Middle frontal gyrus (tissue), 1 donor: ENCODE data around the gene LYL1.

Source experiments
- DNase-seq: peaks from one replicate; pipeline ENCODE4 v3.0.0-alpha.2; 2015; ENCODE audit warnings: low spot score; ENCODE audit errors: extremely low spot score

The LYL1 gene

DNA sequence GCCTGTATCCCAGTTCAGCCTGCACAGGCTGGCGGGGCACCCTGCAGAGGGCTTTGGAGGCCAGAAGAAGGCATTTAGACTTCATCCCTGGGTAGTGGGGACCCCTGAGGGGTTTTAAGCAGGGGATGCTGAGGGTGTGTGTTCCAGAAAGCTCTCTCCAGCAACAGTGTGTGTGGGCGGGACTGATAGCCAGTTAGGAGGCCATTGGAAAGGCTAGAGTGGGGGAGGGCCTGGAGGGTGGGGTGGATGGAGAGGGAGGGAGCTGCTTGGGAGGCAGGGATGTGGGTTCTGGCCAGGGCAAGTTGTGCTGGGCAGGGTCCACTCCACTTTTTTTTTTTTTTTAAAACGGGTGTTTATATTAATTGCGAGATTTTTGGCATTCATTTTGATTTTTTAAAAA, 28.3 kb downstream of the LYL1 start:
- no peak for DNase-seq

DNA sequence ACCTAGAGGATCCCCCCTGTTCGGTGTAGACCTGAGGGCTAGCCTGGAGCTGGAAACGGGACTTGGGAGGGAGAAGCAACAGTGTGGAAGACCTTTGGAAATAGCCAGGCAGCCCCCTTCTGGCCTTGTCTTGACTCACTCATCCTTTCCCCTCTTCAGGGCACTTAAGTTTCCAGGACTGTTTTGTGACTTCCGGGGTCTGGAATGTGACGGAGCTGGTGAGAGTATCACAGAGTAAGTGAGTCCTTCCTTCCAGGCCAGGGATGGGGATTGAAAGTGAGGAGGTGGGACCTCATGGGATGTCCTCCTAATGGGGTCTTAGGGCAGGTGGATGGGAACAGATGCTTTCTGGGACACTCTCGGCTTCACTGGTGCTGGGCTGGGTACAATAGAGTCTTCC, 29.4 kb downstream of the LYL1 start:
- no peak for DNase-seq

DNA sequence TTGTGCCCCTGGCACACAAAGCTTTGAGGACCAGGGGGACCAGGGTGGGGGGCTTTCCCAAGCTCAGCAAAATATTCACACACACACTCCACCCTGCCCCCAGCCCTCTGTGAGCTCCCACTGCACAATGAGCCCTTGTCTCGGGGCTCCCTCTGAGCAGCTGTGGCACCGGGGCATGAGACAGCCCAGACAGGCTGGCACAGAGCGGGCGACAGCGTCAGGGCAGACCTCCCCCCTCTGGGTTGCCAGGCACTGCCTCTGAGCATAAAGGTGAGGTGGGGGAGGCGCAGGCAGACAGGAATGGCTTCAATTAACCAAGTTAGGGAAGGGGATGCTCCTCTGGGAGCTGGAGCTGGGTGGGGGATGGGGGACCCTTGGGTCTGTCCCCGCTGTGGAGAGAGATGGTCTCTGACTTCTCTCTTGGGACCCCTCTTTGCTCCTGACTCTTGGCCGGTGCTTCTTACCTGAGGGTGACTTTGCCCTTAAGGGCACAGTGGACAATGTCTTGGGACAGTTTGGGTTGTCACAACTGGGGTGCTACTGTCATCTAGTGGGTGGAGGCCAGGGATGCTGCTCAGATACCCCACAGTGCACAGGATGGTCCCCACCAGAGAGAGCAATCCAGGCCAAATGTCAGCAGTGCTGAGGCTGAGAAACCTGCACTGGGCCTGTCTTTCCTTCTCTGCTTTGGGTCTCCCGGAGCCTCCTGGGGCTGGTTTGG, 30.3 kb downstream of the LYL1 start:
- DNase-seq: peak; percentile 84

DNA sequence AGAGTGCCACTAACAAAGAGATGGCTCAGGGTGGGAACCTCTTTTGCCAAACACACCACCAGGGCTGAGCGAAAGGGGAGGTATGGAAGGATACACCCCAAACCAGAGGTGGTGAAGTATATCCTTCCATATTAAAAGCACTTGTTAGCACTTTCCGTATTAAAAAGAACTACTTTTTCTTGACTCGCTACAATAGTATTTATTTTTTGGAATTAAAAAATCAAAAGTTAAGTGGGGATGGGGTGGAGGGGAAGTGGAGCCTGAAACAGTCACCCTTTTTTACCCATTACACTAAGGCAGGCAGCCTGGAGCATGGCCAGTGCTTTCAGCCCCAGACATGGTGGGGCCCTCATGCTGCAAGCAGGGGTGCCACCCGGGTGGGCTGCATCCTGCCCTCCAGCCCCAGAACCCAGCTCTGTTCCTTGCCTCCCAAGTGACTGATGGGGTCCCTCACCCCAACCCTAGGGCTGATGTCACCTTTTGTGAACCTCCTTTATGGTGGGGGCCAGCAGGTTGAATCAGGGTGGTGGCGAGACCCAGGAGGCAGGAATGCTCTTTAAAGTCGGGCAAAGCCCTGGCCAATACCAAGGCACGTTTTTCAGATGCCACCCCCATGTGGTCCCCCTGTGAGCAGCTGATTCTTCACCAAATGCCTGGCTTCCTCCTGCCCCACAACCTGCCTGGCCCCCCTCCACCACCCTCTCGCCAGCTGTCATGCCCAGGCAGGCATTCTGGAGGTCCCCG, 31.0 kb downstream of the LYL1 start:
- DNase-seq: no peak

DNA sequence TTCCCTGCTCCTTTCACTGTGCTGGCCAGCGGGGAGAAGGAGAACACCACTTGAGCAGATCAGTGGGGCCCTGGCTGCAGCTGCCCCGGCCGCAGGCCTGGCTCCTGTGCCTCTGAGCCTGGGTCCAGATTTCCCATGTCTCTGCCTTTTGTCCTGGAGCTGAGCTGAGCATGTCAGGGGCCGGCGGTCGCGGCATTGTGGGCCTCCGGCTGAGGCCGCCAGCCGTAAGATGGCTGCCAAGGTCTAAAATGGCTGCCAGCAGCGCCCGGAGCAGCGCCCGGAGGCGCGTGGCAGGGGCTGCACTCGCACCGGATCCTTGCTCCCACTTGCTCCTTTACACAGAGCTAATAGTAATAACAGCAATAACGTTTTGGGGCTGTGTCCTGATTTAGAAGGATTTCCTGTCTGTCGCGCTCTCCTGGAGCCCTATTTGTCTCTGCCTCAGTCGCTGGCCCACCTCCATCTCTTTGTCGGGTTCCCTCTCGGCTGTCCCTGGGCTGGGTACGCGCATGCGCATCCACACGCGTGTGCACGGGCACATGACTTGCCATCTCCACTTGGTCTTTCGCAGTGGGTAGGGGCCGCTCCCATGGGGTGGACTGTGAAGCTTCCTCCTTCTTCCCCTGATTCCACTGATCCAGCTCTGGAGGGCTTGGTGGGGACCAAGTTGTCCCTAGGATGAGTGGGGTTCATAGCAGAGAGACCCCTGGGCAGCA, 32.1 kb downstream of the LYL1 start:
- DNase-seq: no peak

DNA sequence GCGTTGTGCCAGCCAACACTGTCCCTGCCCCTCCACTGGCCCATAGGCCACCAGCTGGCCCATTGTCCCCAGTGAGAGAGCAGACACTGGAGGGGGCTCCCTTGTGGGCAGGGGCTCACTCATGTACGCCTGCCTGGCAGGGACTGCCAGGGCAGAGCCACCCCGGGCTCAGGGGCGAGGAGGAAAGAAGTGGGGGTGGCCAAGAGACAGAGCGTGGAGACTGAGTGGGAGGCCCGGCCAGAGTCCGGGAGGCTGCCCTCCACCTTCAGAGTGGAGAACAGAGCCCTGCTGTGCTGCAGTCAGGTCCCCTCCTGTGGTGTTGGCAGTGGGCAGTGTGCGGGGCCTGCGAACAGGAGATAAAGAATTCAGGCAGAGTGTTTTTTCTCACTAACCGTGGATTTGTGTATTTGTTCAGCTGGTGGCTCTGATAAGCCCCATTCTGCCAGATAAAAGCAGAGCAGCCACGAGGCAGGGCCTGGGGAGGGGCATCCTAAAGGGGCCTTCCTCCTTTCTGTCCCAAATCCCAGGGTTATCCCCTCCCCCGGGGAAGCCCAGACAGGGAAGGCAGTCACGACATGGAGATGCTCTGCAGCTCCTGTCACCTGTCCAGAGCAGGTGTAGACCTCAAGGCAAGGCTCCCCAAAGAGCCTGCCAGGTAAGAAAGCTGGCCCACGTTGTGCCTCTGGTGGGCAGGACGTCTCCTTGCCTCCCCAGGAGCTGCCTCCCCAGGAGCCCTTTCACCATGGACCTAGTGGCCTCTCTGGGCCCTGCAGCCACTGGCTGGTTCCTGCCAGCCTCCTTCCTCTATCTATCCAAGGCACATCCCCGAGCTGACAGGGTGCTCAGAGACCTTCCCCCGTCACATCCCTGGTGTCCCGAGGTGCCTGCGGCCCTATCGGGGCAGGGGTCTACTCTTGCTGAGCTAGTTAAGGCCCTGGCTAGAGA, 33.0 kb downstream of the LYL1 start:
- DNase-seq: no peak

DNA sequence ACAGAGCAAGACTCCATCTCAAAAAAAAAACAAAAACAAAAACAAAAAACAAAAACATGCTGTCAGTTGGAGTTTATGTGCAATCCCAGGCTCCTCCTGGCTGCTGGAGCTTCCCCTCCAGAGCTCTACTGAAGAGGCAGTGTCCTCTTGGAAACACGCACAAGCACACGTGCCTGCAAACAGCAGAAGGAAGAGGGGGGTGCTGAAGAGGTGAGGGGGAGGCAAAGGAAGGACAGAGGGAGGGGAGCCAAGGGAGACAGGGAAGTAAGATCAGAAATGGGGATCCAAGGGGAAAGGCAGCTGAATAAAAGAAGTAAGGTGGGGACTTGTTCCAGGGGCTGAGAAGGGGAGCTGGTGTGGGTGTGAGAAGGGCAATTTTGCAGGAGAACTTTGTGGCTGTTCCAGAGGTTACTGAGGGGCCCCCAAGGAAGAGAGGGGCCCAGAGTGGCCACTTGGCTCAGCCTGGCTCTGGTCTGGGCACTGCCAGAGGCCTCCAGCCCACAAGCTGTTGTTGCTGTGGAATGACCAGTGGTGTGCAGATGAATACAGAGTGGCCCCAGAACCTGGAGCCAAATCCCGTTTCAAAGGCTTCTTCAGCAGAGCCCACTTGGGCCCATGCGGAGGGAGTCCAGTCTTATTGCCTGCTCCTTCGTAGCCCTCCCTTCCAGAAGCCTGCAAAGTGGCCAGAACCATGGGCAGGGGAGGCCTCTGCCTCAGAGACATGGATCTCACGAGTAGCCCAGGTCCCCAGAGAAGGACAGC, 34.4 kb downstream of the LYL1 start:
- no peak for DNase-seq

DNA sequence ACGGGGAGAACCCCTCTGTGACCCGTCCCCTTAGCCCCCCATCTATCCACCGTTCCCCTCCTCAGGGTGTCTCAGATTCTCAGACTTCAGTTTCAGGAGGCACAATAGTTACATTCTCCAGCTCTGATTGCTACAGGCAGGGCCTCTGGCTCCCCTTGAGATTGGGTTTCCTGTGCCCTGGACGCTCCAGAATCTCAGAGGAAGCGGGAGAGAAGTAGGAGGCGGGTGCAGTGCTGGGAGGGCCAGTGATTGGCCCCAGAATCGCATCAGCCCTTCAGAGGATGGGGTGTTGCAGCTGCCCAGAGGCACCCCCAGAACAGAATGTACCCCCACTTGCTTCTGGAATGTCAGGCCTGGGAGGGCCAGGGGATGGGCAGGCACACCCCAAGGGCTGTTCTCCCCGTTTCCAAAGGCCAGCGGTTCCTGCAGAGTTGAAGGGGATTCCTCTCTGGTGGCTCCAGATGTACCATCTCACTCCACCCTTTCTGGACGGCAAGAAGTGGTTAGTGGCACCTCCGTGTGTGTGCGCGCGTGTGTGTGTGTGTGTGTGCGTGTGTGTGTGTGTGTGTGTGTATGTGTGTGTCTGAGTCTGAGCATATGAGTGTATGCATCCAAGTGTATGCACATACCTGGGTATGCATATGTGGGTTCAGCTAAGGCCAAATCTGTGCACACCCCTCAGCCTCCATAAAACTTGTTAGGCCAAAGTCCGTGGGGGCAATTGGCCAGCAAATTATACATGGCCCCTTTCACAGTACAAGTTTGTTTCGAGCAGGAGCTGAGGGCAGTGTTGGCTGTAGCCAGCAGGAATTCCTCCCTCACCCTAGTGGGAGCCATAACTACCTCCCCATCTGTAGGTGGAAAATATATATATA, 35.5 kb downstream of the LYL1 start:
- DNase-seq: no peak

DNA sequence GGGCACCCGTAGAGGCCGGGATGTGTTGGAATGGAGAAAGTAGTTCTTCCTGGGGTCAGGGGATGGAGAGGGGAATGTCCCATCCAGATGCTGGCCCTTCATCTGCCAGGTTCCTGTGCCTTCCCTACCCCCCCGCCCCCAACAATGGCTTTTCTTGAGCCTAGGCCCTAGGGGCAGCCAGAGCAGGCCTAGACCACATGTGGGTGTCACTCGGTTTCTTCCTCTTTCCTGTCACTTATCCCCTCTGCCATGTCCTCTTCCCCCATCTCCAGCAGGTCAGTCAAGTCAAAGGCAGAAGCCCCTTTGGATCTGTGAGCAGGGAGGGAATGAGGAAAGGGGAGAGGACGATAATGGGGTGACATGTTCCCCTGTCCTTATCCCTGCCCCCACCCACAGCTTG, 36.4 kb downstream of the LYL1 start:
- DNase-seq: no peak

DNA sequence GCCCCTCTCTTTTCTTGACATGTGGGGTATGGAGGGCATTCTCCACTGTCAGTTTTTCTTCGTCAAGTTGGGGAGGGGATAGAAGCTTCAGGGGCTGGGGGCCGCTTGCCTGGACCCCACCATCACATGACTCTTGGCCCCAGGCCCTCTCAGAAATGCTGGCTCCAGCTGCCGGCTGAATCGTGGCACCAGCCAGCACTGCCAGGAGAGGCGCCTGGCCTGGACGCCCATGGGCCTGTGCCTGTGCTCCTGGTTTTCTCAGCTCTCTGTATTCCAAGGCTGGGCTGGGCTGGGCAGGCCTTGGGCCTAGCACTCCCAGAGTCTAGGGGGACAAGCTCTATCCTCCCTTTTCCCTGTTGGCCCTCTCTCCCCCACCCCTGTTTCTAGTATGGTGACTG, 38.6 kb downstream of the LYL1 start:
- DNase-seq: no peak

DNA sequence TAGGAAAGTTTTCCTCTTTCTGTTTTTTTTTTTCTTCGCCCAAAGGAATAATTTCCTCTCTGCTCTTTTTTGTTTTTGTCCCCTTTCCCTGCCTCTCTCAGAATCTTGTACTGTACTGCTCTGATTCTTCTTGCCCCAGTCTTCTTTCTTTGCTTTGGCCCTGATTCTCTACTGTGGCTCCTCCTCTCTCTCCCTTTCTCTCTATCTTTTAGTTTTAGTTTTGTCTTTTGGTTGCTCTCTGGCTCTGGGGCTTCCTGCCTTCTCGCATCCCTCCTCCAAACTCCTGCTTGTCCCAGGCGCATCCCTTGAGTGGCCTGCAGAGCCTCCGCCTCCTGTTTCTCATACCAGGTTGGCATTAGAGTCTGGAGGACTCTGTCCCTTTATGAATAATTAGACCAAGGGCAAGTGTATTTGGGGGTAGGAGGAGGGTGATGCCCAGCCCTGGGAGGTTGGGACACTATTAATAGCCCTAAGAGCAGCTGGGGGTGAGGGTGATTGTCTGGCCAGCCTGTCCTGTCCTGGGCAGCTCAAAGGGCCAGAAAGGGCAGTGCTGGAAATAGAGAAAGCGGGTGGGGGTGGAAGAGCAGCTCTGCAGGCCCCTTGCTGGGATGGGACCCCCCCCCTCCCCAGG, 39.1 kb downstream of the LYL1 start:
- DNase-seq: no peak

DNA sequence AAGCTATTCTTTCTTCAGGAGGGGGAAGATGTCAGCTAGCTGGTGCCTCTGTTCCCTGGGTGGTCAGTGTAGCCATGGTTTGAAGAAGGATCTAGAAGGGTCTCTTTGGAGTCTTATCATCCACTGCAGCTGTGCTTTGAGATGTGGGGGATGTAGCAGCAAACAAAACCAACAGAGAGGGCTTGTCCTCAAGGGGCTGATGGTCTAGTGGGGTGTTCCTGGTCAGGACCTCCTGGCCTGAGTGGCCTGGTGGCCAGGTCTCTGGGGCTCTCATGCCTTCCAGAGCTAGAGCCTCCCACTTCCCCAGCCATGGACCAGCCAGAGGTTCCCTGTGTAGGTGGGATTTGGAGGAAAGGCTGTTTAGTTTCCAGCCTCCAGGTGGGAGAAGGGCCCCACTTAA, 40.3 kb downstream of the LYL1 start:
- DNase-seq: no peak

DNA sequence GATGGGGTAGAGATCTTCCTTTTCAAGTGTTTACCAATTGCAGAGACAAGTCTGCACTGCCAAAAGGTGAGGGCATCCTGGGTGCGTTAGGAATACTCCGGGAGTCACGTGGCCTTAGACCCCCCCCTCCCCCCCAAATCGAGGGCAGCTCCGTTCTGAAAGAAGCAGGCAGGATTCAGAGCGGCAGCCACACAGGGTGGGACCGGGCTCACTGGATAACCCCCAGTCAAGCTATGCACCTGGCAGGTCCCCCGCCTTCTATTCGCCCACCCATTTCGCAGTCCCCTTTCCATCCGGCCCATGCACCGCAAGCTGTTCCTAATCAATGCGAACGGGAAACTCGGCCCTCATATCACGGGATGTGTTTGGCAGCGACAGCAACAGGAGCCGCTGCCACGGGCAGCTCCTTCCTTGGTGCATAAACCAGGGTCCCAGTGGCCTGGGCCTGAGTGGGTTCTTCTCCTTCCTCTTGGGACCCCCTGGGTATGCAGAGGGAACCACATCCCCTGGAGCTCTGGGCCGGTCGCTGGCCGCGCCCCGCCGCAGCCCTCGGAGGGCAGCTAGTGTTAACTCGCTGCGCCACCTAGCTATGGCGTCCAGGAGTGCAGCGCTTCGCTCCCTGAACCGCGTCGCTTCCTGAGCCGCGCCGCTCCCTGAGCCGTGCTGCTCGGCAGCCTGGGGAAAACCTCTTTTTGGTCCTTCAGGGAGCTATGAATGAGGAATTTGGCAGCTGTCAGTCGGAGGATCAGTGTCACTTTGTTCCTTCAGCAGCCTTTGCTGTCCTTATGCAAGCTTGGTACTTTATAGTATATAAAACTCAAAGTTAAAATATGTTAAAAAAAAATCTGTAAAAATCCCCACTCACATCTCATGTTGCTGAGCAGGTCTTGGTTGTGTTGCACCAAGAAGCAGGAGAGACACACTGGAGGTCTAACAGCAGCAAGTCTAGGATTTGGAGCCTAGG, 41.4 kb downstream of the LYL1 start:
- DNase-seq: peak; percentile 86

DNA sequence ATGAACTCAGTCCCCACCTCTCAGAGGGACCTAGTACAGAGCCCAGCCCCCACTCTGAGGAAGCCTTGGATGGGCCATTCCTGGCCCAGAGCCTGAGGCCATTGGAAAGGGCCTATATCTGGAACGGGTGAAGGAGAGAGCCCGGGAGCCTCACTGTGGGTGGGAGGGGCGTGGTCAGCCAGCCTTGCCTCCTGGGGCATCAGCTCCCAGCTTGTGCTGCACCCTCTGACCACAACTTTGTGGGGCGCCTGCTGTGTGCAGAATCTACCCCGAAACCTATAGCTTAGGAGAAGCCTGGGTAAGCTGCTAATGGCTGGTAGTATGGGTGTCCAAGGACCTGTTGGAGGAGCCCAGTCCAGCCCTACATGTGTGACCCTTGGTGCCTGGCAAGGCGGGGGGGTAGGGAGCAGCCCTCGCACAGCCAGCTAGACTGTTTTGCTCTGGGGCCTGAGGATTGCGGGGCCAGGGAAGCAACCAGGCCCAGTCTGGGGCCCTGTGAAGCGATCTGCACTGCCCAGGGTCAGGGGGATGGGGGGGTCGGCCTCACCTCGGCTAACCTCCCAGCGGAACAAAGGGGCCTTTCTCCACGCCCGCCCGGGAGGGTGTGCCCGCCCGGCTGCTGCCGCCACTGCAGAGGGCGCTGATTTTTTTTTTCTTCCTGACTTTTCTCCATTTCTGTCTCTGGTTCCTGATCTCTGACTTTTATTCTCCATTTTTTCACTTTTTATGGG, 42.3 kb downstream of the LYL1 start:
- no peak for DNase-seq

DNA sequence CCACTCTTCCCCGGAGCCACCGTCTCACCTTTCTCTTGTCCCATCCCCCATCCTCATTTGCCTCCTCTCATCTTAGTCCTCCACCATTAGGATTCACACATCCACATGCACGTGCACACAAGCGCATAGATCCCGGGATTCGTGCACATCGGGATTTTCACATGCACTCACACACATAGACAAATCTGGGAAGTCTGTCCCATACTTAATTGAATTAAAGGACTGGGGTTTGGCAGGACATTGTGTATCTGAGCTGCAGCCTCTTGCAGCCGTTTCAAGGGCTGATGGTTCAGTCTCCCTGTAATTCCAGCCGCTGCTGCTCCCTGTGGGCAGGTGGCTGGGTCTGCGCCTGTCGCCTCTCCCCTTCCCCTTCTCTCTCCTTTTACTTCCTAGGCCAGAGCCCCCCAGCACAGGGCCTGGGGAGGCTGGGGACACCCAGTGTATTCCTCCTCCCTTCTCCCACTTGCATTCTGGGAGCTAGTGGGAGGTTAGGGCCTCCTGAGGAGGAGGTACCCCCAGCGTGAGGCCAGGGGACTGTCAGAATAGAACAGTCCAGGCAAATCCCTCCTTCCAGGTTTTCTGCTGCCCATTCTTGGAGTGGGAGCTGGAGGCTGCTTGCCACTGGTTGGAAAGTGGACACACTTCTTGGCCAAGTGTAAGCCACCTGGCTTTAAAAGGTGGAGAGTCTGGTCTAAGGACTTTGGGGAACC, 43.6 kb downstream of the LYL1 start:
- DNase-seq: no peak

DNA sequence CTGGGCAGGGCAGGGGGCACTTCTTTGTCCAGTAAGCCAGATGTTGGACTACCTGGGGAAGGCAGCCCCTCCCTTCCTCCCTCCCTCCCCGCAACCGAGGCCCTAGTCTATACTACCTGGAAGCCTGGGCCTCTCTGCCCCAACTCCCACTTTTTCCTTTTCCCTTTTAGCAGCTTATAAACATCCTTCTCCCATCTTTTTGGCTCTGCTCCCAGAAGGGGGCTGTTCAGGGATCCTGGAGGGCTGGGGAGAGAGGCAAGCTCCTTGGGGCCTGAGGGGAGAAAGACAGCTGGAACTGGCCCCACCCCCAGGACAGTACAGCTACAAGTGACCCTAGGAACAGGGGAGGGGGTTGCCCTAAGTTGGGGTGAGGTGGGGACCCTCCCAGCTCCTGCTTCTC, 44.9 kb downstream of the LYL1 start:
- no peak for DNase-seq

DNA sequence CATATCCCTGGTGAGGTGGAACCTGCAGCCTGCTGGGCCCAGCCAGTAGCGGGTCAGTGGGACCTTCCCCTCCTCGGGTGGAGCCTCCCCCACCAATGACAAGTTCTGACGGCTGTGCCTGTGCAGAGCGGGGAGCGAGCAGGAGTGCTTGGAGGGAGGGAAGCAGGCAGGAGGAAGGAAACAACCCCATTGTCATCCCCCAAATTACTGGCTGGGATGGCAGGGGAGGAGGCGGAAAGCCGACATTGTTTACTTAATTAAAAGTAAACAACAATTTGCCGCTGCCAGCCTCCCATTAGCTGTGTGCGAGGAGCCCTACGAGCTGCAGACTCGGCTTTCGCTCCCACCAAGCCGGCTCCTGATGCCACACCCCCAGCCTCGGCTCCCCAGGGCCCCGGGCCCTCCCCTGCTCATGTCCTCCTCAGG, 45.5 kb downstream of the LYL1 start:
- no peak for DNase-seq
